NCI-H2107 treated with DMSO at 0.1 percent for 48 hours (cell line): ENCODE data around the gene NOTUM.
"Not testable (repeated sequence)": the region's sequence is repeated elsewhere in the genome, so short reads cannot be mapped to it uniquely, and the experiment has no call there.

Source experiments
- DNase-seq: peaks from one replicate; lab custom pipeline; 2025; ENCODE audit not compliant: unreplicated experiment; lab: John Stamatoyannopoulos, UW

Gene NOTUM

DNA sequence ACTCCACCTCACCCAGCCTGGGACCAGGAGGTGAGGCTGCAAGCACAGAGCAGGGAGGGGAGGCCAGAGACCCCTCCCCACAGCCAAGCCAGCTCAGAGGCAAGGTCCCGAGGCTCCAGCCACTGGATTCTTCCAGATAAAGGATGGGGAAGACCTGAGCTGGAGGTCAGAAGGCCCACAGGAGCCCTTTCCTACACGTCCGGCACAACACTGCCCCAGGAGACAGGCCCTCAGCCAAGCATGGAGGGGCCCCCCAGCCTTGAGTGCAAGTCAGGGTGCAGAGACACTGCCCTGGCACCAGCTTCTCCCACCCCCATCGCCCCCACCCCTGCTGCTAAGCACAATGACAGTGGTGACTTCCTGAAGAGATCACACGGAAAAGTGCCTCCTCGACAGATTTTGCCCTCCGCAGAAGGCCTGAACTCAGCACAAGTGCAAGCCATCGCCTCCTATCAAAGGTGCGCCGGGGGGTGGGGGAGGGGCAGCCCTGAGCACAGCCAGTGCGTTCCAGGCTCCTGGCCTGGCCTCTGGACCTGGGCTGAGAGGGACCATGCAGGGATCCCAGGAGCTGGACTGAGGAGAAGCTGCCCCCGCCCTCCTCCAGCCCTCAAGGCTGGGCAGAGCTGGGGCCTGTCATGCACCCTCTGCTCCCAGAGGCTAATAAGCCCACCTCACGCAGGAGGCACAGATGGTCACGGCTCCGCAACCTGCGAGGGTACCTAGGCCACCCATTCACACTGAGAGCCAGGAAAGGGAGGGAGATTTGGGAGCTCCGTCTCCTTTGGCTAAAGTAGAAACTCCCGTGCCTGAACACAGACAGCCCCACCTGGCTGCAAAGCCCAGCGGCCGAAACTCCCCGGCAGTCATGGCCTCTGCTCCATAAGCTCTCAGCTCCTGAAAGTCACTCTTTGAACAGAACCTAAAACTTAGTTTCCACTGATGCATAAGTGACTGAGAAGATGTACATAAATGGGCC is 36.1 kb downstream of the NOTUM start:
- no peak for DNase-seq

DNA sequence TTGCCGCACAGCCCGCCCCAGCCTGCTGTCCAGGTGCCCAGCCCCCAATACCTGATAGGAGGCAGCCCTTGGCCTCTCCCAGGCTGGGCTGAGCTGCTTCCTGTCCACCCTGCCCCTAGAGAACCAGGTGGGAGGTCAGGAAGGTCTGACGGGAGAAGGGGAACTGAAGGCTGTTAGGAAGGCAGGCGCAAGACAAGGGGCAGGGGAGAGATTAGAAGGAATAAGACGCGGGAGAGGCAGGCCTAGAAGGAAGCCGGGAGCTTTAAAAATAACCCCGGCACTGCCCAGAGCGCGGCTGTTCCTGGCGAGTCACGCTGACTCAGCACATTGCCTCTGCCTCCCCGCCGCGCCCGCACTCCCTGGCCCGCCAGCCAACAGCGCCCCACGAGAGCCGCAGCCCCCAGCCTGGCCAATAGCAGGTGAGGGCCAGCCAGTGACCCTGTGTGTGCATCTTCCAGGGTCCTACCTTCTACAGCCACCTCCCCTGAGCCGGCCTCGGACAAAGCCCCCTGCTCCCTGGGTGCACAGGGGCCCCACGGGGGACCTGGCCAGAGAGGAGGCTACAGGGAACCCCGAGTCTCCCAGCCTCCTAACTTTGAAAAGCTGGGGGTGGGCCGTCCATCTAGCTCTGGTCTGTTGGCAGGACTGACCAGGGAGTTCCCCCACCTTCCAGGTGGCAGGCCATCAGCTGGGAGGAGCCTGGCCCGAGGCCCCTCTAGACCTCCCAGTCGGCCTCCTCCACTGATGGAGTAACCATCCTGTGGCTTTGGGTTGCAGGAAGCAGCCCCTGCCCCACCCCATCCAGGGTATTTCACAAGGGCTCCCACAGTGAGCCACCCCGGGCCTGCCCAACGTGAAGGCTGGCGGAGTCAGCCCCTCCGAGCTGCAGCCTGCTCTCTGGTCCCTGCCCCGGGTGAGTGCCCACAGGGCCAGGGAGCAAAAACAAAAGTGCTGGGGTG is 37.4 kb downstream of the NOTUM start:
- DNase-seq, result no peak

GRCh38 chr17:81922566-81923301 is 38.3 kb downstream of the NOTUM start:
- DNase-seq, result no peak

DNA sequence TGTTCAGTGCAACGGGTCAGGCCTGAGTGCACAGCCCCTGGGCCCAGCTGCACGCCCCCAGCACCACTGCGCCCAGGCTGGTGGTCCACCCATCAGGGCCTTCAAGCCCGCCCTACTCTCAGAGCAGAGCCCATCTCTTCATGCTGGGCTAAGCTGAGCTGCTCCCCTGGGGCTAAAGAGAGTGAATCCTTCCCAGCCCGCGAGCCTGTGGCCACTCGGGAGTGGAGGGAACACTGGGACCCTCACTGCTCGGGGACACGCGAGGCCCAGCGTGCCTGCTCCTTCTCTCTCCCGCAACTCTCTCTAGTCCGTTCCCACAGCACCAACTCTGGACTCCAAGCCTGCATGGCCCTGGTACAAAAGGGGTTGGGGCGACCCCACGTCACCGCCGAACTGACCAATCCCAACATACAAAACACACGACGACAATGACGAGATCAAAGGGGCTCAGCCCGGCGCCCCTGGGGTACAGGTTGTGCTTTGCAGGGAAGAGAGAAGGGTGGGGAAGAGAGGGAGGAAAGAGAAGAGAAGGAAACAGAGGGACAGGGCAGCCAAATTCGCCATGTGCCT is 38.9 kb downstream of the NOTUM start:
- DNase-seq, result no peak

- DNase-seq, result no peak
These were observed 39.5 kb downstream of the NOTUM start for GRCh38 chr17:81921537-81921862.

DNA sequence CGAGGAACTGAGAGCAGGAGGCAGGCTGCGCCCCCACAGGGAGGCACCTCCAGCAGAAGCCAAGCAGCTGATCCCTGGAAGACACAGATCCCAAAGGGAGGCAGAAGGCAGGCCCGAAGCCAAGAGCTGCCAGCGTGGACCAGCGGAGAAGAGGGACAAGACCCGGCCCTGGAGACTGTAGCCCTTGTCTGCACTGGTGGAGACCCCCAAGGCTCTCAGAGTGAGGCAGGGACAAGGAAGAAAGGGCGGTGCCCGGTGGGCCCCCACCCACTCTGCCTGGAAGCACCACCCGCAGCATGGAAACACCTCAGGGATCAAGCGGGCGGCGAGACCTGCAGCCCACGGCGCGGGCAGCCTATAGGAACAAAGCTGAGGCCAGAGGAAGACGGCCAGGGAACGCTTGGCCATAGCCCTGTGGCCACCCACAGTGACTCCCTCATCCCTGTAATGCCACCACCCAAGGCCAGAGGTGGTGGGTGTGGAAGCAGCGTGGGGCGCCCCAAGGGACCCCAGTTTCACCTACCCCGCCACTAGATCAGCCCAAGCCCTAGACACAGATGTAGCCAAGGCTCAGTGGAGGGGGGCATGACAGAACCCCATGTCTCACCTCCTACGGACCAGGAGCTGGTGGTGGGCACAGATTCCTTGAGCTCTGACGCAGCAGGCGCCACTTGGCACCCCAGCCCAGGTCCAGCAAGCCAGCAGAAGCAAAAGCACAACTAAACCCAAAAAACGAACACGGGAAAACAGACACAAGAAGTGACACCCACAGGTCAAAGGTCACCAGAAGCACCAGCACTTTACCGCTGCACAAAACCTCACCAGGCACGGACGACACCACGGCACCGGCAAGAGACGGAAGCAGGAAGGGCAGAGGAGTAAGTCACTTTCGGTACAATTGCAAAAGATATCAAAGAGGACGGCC is 40.1 kb downstream of the NOTUM start:
- DNase-seq, result no peak

- no peak for DNase-seq
These were observed 42.0 kb downstream of the NOTUM start for GRCh38 chr17:81918832-81919545.

DNA sequence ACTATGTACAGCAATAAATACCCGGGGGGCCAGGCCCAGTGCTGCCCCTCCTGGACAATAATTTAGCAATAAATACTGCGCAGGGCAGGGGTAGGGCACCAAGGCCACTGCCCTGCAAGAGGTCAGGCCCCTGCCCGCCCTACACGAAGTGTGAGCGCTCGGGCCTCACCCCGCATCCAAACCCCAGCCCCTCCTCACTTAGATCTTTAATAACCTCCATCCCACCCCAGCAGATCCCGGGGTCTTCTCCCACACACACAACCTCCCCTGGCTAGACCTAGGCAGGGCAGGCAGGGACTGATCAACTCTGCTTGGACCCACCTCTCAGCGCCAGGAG is 42.7 kb downstream of the NOTUM start:
- not testable (repeated sequence) for DNase-seq

GRCh38 chr17:81917565-81918332 is 43.2 kb downstream of the NOTUM start, which contains the start of gene SIRT7:
Gene SIRT7, minus strand, starts transcription at chr17:81918176. Its CDS starts 45 bp downstream, at chr17:81918131.
- DNase-seq, result peak; percentile 61

DNA sequence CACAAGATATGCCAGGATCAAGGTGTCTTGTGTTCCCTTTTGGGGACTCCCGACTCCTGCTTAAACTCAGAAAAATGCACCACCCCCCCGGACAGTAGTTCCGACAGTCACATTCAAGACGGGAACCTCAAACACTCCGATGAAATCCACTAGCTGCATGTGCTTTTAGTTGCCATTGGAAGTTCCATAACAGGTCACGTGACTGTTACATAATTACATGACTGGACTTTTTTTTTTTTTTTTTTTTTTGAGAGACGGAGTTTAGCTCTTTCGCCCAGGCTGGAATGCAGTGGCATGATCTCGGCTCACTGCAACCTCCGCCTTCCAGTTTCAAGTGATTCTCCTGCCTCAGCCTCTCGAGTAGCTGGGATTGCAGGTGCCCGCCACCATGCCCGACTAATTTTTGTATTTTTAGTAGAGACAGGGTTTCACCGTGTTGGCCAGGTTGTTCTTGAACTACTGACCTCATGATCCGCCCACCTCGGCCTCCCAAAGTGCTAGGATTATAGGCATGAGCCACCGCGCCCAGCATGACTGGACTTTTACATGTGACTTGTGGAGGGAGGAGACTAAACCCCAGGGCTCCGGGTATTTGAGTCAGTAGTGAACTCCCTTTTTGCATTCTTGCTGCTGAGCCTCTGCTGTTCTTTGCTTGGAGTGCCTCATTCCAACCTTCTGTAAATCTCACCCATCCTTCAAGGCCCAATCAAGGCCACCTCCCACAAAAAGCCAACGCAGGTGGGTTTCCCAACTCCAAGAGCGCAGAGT is 44.6 kb downstream of the NOTUM start:
- DNase-seq, result no peak

- DNase-seq, result no peak
These were observed 45.7 kb downstream of the NOTUM start for GRCh38 chr17:81915331-81915730.

DNA sequence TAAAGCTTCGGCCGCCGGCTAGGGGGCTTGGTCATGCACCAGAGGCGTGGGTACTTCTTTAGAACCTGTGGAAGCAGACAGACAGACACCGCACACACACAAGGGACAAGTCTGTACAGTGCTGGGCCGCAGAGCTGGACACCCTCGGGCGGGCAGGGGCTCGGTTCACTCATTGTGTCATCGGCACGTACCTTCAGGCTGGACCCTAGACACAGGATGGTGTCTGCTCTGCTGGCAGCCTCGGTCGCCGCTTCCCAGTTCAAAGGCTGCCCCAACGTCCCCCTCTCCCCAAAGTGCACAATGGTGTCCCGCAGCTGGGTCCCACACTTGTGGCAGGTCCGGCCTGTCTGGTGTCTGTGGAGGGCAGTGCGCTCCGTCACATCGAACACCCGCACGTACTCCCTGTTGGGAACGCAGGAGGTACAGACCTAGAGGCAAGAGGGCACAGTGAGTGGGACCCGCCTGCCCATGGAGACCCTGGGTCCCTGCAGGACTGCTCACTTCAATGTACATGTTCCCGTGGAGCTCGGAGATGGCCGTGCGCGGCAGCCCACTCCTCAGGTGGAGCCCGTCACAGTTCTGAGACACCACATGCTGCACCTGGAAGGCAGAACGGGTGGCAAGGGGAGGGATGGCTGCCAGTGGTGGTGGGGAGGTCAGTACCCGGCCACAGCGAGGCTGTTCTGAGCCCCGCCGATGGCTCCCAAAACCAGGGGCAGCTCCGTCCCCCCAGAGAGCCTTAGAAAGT is 46.7 kb downstream of the NOTUM start:
- DNase-seq, result no peak

GRCh38 chr17:81913394-81914102 is 47.4 kb downstream of the NOTUM start:
- DNase-seq, result no peak

- DNase-seq, result no peak
These were observed 48.3 kb downstream of the NOTUM start for GRCh38 chr17:81912441-81913309.

DNA sequence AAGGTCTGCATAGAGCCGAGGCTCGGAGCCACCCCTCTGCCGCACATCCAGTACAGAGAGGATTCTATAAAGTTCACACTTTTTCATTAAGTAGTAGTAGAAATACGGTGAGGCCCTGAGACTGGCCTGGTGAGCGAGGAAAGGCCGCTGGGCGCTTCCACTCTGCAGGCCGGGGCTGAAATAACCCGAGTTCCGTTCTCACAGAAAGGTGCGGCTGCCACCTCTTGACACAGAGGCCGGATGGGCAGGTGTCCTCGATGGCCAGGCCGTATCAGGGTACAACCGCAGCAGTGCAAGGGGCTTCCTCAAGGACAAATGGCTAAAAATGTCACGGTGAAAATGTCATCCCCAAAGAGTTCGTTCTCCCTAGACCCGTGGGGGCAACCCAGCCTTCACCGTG is 49.0 kb downstream of the NOTUM start:
- DNase-seq, result no peak
